Renal pelvis (tissue), 4 donors: ENCODE measurements around the gene MAP4K3. TPM values are rescaled to one million over a fixed set of nuclear protein-coding genes. Genes with fewer than 3 reads are reported as not detected.

ENCODE experiments used
- DNase-seq: peaks from one replicate; pipeline ENCODE4 v3.0.0-alpha.2; 2013
- polyA plus RNA-seq, 3 donors: library from polyadenylated mRNA; unstranded; fragments of 120-200 nt; gene quantifications; one replicate each; pipeline ENCODE4 v1.2.1, GENCODE V29; 2013; ENCODE audit not compliant: insufficient read length in 3 of 3

Gene MAP4K3
- polyA plus RNA-seq, 3 donors: 59.7 to 80.7 (median 72.1) TPM

DNA sequence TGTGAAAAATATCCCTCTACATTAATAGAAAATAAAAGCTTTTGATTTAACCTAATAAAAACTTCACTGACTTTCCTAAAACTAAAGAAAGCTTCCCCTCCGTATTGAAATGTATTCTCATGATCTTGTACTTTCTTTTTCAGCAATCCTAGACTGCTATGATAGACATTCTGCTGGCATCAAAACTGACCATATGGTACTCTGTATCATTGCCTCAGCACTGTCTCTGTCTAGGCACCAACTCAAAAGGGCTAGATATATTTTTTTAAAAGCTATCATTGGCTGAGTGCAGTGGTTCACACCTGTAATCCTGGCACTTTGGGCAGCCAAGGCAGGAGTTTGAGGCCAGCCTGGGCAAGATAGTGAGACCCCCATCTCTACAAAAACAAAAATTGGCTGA lies 226.2 kb downstream of the MAP4K3 start:
- no peak for DNase-seq

DNA sequence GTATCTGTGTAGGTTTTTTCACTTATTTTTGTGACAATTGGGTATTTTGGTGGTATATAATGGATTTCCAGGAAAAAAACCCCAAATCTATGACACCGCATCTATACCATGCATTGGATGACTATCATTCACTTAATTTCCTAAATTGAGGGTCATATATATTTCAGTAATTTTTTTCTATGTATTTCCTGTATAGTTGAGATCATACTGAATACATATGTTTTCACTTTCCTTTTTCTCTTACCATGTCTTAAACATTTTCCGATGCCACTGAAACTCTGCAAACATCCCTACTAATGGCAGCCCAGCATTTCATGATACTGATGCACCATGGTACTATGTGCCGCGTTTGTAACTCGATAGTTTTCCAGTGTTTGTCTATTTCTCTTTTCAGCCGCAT lies 233.7 kb downstream of the MAP4K3 start:
- DNase-seq: no peak

DNA sequence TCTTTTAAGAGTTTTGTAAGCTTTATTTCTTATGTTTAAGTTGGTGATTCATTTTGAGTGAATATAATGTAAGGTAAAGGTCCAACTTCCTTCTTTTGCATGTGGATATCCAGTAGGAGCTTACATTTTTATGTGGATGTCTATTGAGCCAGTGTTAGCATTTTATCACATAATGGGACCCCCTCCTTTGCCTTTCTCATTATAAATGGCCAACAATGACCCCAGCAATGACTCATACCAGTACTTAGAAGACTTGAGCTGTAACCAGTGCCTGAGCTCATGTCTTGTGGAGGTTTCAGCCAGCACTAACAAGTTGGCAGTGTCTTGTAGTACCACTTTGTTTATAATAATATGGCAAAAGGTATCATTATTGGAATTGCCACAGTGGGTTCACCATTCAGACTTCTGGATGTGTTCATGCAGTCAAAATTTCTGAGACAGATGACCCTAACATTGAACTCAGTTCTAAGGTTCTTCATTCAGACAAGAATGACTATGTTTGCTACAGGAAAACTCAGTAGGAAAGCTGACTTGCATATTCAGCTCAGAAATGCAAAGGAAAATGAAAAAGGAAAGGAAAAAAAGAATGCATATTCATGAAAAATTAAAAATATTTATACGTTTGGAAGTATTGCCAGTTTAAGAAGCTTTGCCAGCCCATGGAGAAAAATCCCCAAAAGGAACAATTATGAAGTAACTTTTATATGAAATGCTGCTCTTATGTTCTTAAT lies 234.3 kb downstream of the MAP4K3 start:
- DNase-seq: no peak

Other genes with a start within 250 kb of the MAP4K3 start
- 1 to 10 TPM in 1 of 3 donors, under 1 TPM in 2; 0.38 to 1.0 (median 0.56) TPM for gene CDKL4, start 193.3 kb downstream of the MAP4K3 start, polyA plus RNA-seq
- 100 to 1,000 TPM in 1 of 3 donors, 10 to 100 TPM in 2; 85.0 to 116 (median 93.3) TPM for gene TMEM178A, start 228.6 kb upstream of the MAP4K3 start, polyA plus RNA-seq